Mucosa of stomach (tissue), 1 donor: ENCODE data around the gene FSHR.

Experiments used
- H3K27me3 ChIP-seq: one replicate; pipeline ENCODE4 v1.7.0; 2013; ENCODE audit warnings: mild to moderate bottlenecking, low read length; ENCODE audit not compliant: control insufficient read depth, insufficient read depth
- H3K36me3 ChIP-seq: one replicate; pipeline ENCODE4 v1.7.0; 2013; ENCODE audit warnings: low read length; ENCODE audit not compliant: control insufficient read depth, insufficient read depth
- H3K4me1 ChIP-seq: one replicate; pipeline ENCODE4 v1.7.0; 2013; ENCODE audit warnings: mild to moderate bottlenecking, low read length; ENCODE audit not compliant: control insufficient read depth, insufficient read depth
- H3K4me3 ChIP-seq: one replicate; pipeline ENCODE4 v1.7.0; 2013; ENCODE audit warnings: low read length
- H3K9ac ChIP-seq: one replicate; pipeline ENCODE4 v1.7.0; 2013; ENCODE audit warnings: mild to moderate bottlenecking, low read length, moderate library complexity
- H3K9me3 ChIP-seq: one replicate; pipeline ENCODE4 v1.7.0; 2013; ENCODE audit warnings: mild to moderate bottlenecking, low read length, moderate library complexity; ENCODE audit not compliant: control insufficient read depth
- donor health status: Pancreatic carcinoma.

FSHR gene

GRCh38 chr2:49045083-49045482 lies 109.2 kb downstream of the FSHR start:
- H3K36me3 ChIP-seq, result no peaks in the 10 kb centered on the region
- H3K4me3 ChIP-seq, result no peak overlapping the region
- no peak overlapping the region for H3K9ac ChIP-seq
- no peaks in the 10 kb centered on the region for H3K9me3 ChIP-seq
- no peaks in the 10 kb centered on the region for H3K4me1 ChIP-seq
- H3K27me3 ChIP-seq, result no peaks in the 10 kb centered on the region

GRCh38 chr2:49044350-49045079 lies 109.8 kb downstream of the FSHR start:
- Histone ChIP-seq H3K27me3 (no peaks in the 10 kb centered on the region), H3K9me3 (no peaks in the 10 kb centered on the region), H3K4me1 (no peaks in the 10 kb centered on the region), H3K36me3 (no peaks in the 10 kb centered on the region), H3K4me3 (no peak overlapping the region), H3K9ac (no peak overlapping the region)

- no peak overlapping the region for H3K9ac ChIP-seq
Observed at GRCh38 chr2:49043405-49043982, 110.8 kb downstream of the FSHR start.

GRCh38 chr2:49042488-49042887 lies 111.8 kb downstream of the FSHR start:
- no peak overlapping the region for H3K4me3 ChIP-seq
- no peak overlapping the region for H3K9ac ChIP-seq
- H3K4me1 ChIP-seq, result no peaks in the 10 kb centered on the region
- no peaks in the 10 kb centered on the region for H3K27me3 ChIP-seq
- H3K36me3 ChIP-seq, result no peaks in the 10 kb centered on the region
- no peaks in the 10 kb centered on the region for H3K9me3 ChIP-seq

More at GRCh38 chr2:49043405-49043982, 110.8 kb downstream of the FSHR start:
- H3K36me3 ChIP-seq, result no peaks in the 10 kb centered on the region
- no peaks in the 10 kb centered on the region for H3K4me1 ChIP-seq
- H3K9me3 ChIP-seq, result no peaks in the 10 kb centered on the region
- no peaks in the 10 kb centered on the region for H3K27me3 ChIP-seq
- no peak overlapping the region for H3K4me3 ChIP-seq

- H3K36me3 ChIP-seq, result no peaks in the 10 kb centered on the region
- H3K4me3 ChIP-seq, result no peak overlapping the region
- H3K4me1 ChIP-seq, result no peaks in the 10 kb centered on the region
- H3K27me3 ChIP-seq, result no peaks in the 10 kb centered on the region
- no peaks in the 10 kb centered on the region for H3K9me3 ChIP-seq
- no peak overlapping the region for H3K9ac ChIP-seq
Observed at GRCh38 chr2:49041061-49041460, 113.3 kb downstream of the FSHR start.

- no peaks in the 10 kb centered on the region for H3K9me3 ChIP-seq
- H3K27me3 ChIP-seq, result no peaks in the 10 kb centered on the region
- H3K4me3 ChIP-seq, result no peak overlapping the region
- H3K36me3 ChIP-seq, result no peaks in the 10 kb centered on the region
- no peaks in the 10 kb centered on the region for H3K4me1 ChIP-seq
- H3K9ac ChIP-seq, result no peak overlapping the region
Observed at GRCh38 chr2:49037197-49037596, 117.1 kb downstream of the FSHR start.

- Histone ChIP-seq H3K4me3 (no peak overlapping the region), H3K9me3 (no peaks in the 10 kb centered on the region), H3K36me3 (no peaks in the 10 kb centered on the region), H3K9ac (no peak overlapping the region), H3K27me3 (no peaks in the 10 kb centered on the region), H3K4me1 (no peaks in the 10 kb centered on the region)
Observed at GRCh38 chr2:49035481-49035880, 118.8 kb downstream of the FSHR start.

GRCh38 chr2:49033394-49034185 lies 120.7 kb downstream of the FSHR start:
- H3K4me3 ChIP-seq, result no peak overlapping the region
- no peaks in the 10 kb centered on the region for H3K27me3 ChIP-seq
- H3K9me3 ChIP-seq, result no peaks in the 10 kb centered on the region
- no peaks in the 10 kb centered on the region for H3K36me3 ChIP-seq
- no peak overlapping the region for H3K9ac ChIP-seq
- H3K4me1 ChIP-seq, result no peaks in the 10 kb centered on the region

- Histone ChIP-seq H3K4me3 (no peak overlapping the region), H3K27me3 (no peaks in the 10 kb centered on the region), H3K9ac (no peak overlapping the region), H3K4me1 (no peaks in the 10 kb centered on the region), H3K36me3 (no peaks in the 10 kb centered on the region), H3K9me3 (no peaks in the 10 kb centered on the region)
Observed at GRCh38 chr2:49032936-49033335, 121.4 kb downstream of the FSHR start.

- H3K9ac ChIP-seq, result no peak overlapping the region
- no peak overlapping the region for H3K4me3 ChIP-seq
Observed at GRCh38 chr2:49032126-49032525, 122.2 kb downstream of the FSHR start.

GRCh38 chr2:49029406-49029805 lies 124.9 kb downstream of the FSHR start:
- Histone ChIP-seq H3K27me3 (no peaks in the 10 kb centered on the region), H3K9ac (no peak overlapping the region), H3K36me3 (no peaks in the 10 kb centered on the region), H3K9me3 (no peaks in the 10 kb centered on the region), H3K4me1 (no peaks in the 10 kb centered on the region), H3K4me3 (no peak overlapping the region)

More at GRCh38 chr2:49032126-49032525, 122.2 kb downstream of the FSHR start:
- H3K36me3 ChIP-seq, result no peaks in the 10 kb centered on the region
- H3K27me3 ChIP-seq, result no peaks in the 10 kb centered on the region
- H3K9me3 ChIP-seq, result no peaks in the 10 kb centered on the region
- no peaks in the 10 kb centered on the region for H3K4me1 ChIP-seq

- no peaks in the 10 kb centered on the region for H3K4me1 ChIP-seq
- no peak overlapping the region for H3K9ac ChIP-seq
- H3K4me3 ChIP-seq, result no peak overlapping the region
- H3K27me3 ChIP-seq, result no peaks in the 10 kb centered on the region
- no peaks in the 10 kb centered on the region for H3K9me3 ChIP-seq
- H3K36me3 ChIP-seq, result no peaks in the 10 kb centered on the region
Observed at GRCh38 chr2:49028101-49028500, 126.2 kb downstream of the FSHR start.
